ENCODE results near the gene ACAD8.
"Not testable (repeated sequence)": the region's sequence is repeated elsewhere in the genome, so short reads cannot be mapped to it uniquely, and the experiment has no call there.

ACAD8 gene

DNA sequence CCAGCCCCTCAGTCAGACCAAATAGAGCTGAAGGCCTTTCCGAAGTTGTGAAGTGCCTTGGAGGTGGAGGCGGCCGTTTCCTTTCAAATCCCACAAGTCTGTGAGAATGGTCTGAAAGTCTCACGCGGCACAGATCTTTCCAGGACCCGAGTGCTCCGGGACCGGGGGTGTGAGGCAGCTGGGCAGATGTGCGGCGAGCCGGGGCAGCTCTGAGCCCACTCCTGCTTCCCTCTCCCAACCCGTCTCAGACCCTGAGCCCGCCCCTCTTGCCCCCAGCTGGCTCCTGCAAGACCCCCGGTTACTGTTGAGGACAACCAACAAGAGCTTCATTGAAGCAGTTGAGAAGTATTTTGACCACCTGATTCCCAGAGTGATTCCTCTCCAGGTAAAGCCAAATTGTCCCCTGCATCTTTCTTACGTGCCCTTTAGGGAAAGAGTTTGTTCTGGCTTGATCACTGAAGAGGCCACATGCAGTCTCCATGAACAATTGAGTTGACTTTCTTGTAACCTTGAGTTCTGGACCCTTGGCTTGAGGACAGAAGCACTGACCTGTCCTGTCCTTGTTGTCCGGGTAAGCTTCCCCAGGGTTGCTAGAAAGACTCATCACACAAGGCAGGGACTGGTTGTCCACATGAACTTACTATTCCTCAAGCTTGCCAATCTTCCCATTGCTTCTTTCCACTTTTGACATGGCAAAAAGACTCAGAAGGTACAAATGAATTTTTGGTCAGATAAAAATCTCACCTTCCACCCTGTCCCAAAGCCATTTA is 30.3 kb downstream of the ACAD8 start:
- no peak for TF ChIP-seq ZNF274 (IDR thresholded peaks at IDR 0.05; ENCODE audit: low read depth, low read length)
- no peak overlapping the region for H3K4me3 ChIP-seq (ENCODE audit: low read length)

DNA sequence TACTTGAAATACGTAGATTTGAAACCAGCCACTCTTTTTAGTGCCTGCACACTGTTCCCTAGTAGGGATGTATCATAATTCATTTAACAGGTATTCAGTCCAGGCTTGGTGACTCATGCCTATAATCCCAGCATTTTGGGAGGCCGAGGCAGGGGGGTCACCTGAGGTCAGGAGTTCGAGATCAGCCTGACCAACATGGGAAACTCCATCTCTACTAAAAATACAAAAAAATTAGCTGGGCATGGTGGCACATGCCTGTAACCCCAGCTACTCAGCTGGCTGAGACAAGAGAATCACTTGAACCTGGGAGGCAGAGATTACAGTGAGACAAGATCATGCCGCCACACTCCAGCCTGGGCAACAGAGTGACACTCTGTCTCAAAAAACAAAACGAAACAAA is 31.0 kb downstream of the ACAD8 start:
- H3K4me3 ChIP-seq (ENCODE audit: low read length) = not testable (repeated sequence)

DNA sequence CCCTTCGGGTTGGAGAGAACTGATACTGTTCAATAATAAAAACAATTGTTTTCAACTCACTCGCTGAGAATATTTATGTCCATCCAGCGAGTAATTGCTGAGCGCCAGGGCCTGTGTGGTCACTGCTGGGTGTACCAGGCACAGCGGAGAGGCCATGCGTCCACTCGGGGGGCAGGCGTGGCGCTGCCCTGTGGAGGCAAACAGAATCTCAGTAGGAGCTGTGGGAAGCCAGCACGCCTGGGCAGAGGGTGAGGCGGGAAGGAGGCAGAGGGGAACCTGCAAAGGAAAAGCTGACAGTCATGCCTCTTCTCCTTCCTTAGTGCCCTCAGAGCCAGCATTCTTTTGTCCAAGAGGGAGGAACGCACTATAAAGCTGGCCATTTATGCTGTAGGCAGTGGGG is 34.2 kb downstream of the ACAD8 start:
- H3K4me3 ChIP-seq (ENCODE audit: low read length) = no peak overlapping the region

DNA sequence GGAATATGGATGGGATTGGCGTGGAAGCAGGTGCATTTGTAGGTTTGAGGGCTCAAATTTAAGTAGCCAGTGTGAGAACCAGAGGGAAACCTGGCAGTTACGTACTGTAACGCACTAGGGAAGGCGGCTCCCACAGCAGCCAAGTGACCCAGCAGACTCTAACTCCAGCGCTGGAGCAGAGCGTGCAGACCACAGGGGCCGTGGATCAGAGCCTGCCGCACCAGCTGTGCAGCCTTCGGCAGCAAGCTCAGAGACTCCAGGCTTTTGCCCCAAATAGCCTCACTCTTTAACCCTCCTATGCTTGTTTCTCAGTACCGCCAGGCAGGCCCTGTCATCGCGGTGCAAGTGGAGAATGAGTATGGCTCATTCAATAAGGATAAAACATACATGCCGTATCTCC is 35.1 kb downstream of the ACAD8 start:
- H3K4me3 ChIP-seq (ENCODE audit: low read length) = no peak overlapping the region
- TF ChIP-seq ZNF274 (IDR thresholded peaks at IDR 0.05; ENCODE audit: low read depth, low read length) = no peak

More for the DNA sequence above, 34.2 kb downstream of the ACAD8 start:
- TF ChIP-seq ZNF274 (IDR thresholded peaks at IDR 0.05; ENCODE audit: low read depth, low read length) = no peak

DNA sequence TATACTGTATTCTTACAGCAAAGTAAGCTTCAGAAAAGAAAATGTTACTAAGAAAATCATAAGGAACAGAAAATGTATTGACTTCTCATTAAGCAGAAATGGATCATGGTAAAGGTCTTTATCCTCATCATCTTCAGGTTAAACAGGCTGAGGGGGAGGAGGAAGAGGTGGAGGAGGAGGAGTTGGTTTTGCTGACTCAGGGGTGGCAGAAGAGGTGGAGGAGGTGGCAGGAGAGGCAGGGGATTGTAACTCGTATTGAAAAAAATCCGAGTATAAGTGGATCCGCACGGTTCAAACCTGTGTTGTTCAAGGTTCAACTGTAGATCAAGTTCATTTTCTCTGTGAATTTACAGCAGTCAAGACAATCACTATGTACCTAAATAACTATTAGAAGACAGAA is 35.8 kb downstream of the ACAD8 start:
- no peak overlapping the region for H3K4me3 ChIP-seq (ENCODE audit: low read length)
- TF ChIP-seq ZNF274 (IDR thresholded peaks at IDR 0.05; ENCODE audit: low read depth, low read length) = no peak

DNA sequence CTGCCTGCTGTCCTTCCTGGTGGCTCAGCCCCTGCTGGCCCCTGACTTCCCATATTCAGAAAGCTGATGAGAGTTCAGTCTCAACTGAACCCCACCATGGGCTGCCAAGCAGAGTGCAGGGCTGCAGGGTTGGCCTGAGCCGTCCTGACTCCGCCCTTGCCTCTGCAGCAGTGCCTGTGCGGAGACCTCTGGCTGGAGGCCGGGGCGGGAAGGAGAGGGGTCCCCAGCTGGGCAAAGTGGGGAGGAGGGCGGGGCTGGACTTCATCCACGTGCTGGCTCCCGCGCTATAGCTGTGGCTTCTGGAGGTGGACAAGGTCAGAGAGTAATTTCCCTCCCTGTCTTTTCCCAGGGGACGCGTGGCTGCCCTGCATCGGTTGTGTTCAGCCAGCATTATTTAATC is 36.4 kb downstream of the ACAD8 start:
- TF ChIP-seq ZNF274 (IDR thresholded peaks at IDR 0.05; ENCODE audit: low read depth, low read length) = no peak
- no peak overlapping the region for H3K4me3 ChIP-seq (ENCODE audit: low read length)

DNA sequence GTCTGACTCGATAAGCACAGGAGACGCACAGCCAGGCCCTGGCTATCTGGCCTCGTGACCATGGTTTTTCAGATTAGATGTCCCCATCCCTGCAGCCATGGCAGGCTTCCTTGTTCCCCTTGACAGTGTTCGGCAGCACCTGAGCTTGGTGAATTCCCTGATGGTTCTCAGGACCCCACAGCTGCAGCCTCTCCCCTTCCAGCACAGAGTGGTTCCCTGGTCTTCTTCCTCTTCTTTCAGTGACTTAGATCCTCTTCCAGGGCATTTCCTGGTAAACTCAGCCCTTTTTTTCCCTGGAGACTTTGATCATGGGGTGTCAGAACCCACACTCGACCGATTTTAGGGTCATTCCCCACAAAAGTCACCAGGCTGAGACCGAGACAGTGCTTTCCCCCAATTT is 37.3 kb downstream of the ACAD8 start:
- no peak for TF ChIP-seq ZNF274 (IDR thresholded peaks at IDR 0.05; ENCODE audit: low read depth, low read length)

DNA sequence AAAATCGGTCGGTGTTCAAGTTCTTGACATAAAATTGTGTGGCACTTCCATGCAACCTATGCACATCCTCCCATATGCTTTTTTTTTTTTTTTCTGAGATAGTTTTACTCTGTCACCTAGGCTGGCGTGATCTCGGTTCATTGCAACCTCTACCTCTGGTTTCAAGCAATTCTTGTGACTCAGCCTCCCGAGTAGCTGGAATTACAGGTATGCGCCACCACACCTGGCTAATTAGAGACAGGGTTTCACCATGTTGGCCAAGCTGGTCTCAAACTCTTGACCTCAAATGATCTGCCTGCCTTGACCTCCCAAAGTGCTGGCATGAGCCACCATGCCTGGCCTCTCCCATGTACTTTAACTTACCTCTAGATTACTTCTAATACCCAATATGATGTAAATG is 37.8 kb downstream of the ACAD8 start:
- H3K4me3 ChIP-seq (ENCODE audit: low read length) = no peak overlapping the region
- TF ChIP-seq ZNF274 (IDR thresholded peaks at IDR 0.05; ENCODE audit: low read depth, low read length) = no peak

More for the DNA sequence above, 37.3 kb downstream of the ACAD8 start:
- H3K4me3 ChIP-seq (ENCODE audit: low read length) = no peak overlapping the region

DNA sequence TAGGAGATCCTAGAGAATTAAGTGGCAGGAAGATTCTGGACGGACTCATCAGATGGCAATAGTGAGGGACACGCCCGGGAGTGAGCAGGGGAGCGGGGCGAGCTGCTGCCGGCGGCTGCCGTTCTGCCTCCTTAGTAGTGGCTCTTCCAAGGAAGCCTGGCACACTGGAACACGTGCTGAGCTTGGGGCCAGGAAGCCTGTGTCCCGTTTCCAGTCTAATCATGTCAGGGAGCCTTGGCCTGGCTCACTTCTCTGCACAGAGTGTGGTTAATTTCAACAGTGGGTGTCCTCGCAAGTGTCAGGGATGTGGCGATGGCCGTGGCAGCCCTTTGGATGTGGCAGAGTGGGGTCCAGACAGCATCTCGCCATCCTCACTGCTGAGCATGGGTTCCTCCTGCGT is 39.3 kb downstream of the ACAD8 start:
- no peak for TF ChIP-seq ZNF274 (IDR thresholded peaks at IDR 0.05; ENCODE audit: low read depth, low read length)

DNA sequence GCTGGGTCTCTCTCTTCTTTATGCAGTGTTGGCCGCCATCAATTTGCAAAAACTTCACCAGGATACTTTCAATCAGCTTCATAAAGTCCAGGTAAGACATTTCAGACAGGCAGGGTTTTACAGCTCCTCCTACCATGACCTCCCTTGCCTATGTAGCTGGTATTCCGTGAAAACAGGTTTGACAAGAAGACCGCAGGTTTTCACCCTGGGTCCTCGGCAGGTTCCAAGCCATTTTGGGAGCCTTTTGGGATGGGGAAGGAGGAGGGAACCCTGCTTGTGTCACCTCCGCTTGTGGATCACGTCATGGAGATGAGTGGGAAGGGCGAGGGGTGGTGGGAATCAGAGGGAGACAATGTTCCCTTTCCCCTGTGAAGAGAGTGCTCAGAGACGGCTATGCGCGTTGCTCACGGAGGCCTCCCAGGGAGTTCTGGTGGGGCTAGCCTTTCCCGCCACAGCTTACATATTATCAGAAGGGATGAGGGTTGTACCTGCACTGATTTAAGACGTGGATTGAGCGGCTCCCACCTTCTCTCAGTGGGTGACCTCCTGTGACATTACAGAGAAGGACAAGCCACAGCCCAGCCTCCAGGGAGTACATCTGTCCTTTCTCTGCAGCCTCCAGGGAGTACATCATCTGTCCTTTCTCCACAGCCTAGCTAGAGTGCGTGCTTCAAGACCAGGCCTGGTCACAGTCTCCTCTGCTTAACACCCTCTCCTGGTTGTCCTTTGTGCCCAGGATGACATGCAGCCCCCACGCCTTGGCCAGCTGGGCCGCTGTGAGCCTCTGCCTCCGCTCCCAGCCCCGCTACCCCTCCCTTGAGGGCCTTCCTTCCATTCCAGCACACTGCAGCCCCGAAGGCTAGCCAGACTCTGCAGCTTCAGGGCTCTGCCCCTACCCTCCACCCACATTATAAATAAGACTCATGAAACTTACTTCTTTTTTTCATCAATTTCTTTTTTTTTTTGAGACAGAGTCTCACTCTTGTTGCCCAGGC is 40.0 kb downstream of the ACAD8 start:
- TF ChIP-seq ZNF274 (IDR thresholded peaks at IDR 0.05; ENCODE audit: low read depth, low read length) = no peak
- no peak overlapping the region for H3K4me3 ChIP-seq (ENCODE audit: low read length)

More for the DNA sequence above, 39.3 kb downstream of the ACAD8 start:
- no peak overlapping the region for H3K4me3 ChIP-seq (ENCODE audit: low read length)

DNA sequence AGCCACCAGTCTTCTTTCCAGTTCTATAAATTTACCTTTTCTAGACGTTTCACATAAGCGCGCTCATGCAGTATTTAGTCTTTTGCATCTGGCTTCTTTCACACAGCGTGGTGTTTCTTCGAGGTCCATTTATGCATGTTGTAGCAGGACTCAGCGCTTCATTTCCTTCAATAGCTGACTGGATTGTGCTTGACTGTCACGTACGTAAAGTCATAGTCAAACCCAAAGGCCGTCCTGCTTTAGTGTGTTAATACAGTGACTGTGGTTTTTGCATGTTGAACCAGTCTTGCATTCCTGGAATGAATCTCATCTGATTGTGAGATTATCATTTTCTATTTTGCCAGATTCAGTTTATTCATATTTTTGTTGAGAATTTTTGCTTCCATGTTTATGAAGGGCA is 41.3 kb downstream of the ACAD8 start:
- H3K4me3 ChIP-seq (ENCODE audit: low read length) = no peak overlapping the region
- TF ChIP-seq ZNF274 (IDR thresholded peaks at IDR 0.05; ENCODE audit: low read depth, low read length) = no peak

DNA sequence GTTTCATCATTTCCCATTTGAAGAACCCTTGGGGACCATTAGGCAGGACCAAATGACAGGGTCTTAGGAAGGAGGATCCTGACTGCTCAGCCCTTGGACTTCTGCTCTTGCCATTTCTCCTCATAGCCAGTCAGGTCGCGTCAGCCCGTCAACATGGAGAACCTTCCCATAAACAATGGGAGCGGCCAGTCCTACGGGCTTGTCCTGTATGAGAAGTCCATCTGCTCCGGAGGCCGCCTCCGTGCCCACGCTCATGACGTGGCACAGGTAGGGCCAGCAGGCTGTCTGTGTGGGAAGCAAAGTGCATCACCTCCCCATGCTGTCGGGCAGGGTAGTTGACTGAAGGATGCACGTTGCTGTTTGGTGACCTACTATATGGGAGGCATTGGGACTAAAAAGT is 58.9 kb downstream of the ACAD8 start:
- TF ChIP-seq ZNF274 (IDR thresholded peaks at IDR 0.05; ENCODE audit: low read depth, low read length) = no peak
- H3K4me3 ChIP-seq (ENCODE audit: low read length) = no peak overlapping the region

DNA sequence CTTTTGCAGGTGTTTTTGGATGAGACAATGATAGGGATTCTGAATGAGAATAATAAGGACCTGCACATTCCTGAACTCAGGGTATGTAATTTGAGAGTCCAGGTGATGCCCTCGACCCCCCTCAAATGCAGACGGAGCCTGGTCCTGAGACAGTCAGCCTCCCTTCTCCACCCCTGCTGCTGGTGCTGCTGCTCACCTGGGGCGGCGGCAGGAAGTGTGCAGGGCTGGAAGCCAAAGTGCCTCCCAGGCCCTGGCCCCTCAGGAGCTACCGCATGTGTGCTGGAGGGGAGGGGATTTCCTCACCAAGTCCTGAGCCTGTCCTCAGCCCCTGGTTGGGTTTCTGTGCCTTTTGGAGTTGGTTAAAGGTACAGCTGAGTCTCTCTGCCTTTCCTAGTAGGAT is 59.4 kb downstream of the ACAD8 start:
- H3K4me3 ChIP-seq (ENCODE audit: low read length) = no peak overlapping the region
- no peak for TF ChIP-seq ZNF274 (IDR thresholded peaks at IDR 0.05; ENCODE audit: low read depth, low read length)

DNA sequence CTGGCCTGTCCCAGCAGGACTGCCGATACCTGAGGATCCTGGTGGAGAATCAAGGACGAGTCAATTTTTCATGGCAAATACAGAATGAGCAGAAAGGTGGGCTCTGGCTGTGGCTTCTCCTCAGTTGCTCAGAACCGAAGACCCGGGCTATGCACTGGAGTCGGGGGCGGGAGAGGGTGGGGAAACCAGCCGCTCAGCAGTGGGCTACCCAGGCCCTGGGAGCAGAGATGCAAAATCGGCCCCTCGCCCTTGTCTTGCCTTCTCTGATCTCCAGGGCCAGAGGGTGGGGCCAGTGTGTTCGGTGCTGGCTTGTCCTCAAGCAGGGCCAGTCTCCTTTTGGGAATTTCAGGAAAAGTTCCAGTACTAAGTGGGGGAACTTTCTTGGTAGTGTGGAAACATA is 60.0 kb downstream of the ACAD8 start:
- TF ChIP-seq ZNF274 (IDR thresholded peaks at IDR 0.05; ENCODE audit: low read depth, low read length) = no peak
- no peak overlapping the region for H3K4me3 ChIP-seq (ENCODE audit: low read length)
